ENCODE measurements around the gene FBXO31. TPM values are rescaled to one million over a fixed set of nuclear protein-coding genes. Genes with fewer than 3 reads are reported as not detected.

Gene FBXO31
- total RNA-seq, 2 donors from 2014 or later, result 39.5 to 65.8 TPM

- H3K4me3 ChIP-seq, result no peak overlapping the region
- no peak overlapping the region for H3K27ac ChIP-seq
- no peaks in the 10 kb centered on the region for H3K4me1 ChIP-seq (replicated peaks)
- peaks cover 0 to 11% of the 10 kb centered on the region in 2 donors for H3K36me3 ChIP-seq
- no peaks in the 10 kb centered on the region for H3K9me3 ChIP-seq
- DNase-seq (ENCODE audit: low spot score), result no peak
- no peak for TF ChIP-seq POLR2A (IDR thresholded peaks at IDR 0.05)
- no peak for TF ChIP-seq POLR2AphosphoS5 (IDR thresholded peaks at IDR 0.05)
- TF ChIP-seq CTCF (IDR thresholded peaks at IDR 0.05), result no peak
- no peaks in the 10 kb centered on the region for H3K27me3 ChIP-seq (replicated peaks; ENCODE audit: insufficient read depth)
- intact Hi-C loops (cut with DNase I), result no loop called here
- 97% methylated on average over 16 of the region's 16 CpGs for WGBS
Measured at GRCh38 chr16:87360862-87361610, 22.5 kb downstream of the FBXO31 start.

GRCh38 chr16:87359121-87359520 is 24.5 kb downstream of the FBXO31 start:
- no peak overlapping the region for H3K27ac ChIP-seq
- no peak overlapping the region for H3K4me3 ChIP-seq
- peaks cover 0 to 11% of the 10 kb centered on the region in 2 donors for H3K36me3 ChIP-seq
- 92% methylated on average over 7 of the region's 7 CpGs for WGBS
- intact Hi-C loops (cut with DNase I), result no loop called here
- no peak for DNase-seq (ENCODE audit: low spot score)
- no peaks in the 10 kb centered on the region for H3K9me3 ChIP-seq
- TF ChIP-seq CTCF (IDR thresholded peaks at IDR 0.05), result no peak
- no peak for TF ChIP-seq POLR2A (IDR thresholded peaks at IDR 0.05)
- no peak for TF ChIP-seq POLR2AphosphoS5 (IDR thresholded peaks at IDR 0.05)
- no peaks in the 10 kb centered on the region for H3K27me3 ChIP-seq (replicated peaks; ENCODE audit: insufficient read depth)
- no peaks in the 10 kb centered on the region for H3K4me1 ChIP-seq (replicated peaks)

- 84% methylated on average over 9 of the region's 9 CpGs for WGBS
- H3K4me1 ChIP-seq (replicated peaks), result no peaks in the 10 kb centered on the region
- TF ChIP-seq CTCF (IDR thresholded peaks at IDR 0.05), result no peak
- TF ChIP-seq POLR2A (IDR thresholded peaks at IDR 0.05), result no peak
- TF ChIP-seq POLR2AphosphoS5 (IDR thresholded peaks at IDR 0.05), result no peak
- no peak overlapping the region for H3K4me3 ChIP-seq
- no peak for DNase-seq (ENCODE audit: low spot score)
- H3K36me3 ChIP-seq, result peaks cover 0 to 12% of the 10 kb centered on the region in 2 donors
- H3K27ac ChIP-seq, result no peak overlapping the region
- no peaks in the 10 kb centered on the region for H3K27me3 ChIP-seq (replicated peaks; ENCODE audit: insufficient read depth)
- intact Hi-C loops (cut with DNase I), result no loop called here
- no peaks in the 10 kb centered on the region for H3K9me3 ChIP-seq
Measured at GRCh38 chr16:87358696-87359095, 24.9 kb downstream of the FBXO31 start.

- TF ChIP-seq POLR2AphosphoS5 (IDR thresholded peaks at IDR 0.05) (no peak), POLR2A (IDR thresholded peaks at IDR 0.05) (no peak), CTCF (IDR thresholded peaks at IDR 0.05) (no peak)
- no peak overlapping the region for H3K27ac ChIP-seq
- no peak for DNase-seq (ENCODE audit: low spot score)
- H3K4me3 ChIP-seq, result no peak overlapping the region
- intact Hi-C loops (cut with DNase I), result no loop called here
- no peaks in the 10 kb centered on the region for H3K27me3 ChIP-seq (replicated peaks; ENCODE audit: insufficient read depth)
- 85% methylated on average over 17 of the region's 17 CpGs for WGBS
- peaks cover 0 to 15% of the 10 kb centered on the region in 2 donors for H3K36me3 ChIP-seq
- no peaks in the 10 kb centered on the region for H3K4me1 ChIP-seq (replicated peaks)
- no peaks in the 10 kb centered on the region for H3K9me3 ChIP-seq
Measured at GRCh38 chr16:87358250-87358649, 25.3 kb downstream of the FBXO31 start.

GRCh38 chr16:87356491-87356853 is 27.1 kb downstream of the FBXO31 start:
- Histone ChIP-seq H3K4me1 (replicated peaks) (no peaks in the 10 kb centered on the region), H3K36me3 (peaks cover 0 to 15% of the 10 kb centered on the region in 2 donors), H3K27me3 (replicated peaks; ENCODE audit: insufficient read depth) (no peaks in the 10 kb centered on the region), H3K27ac (no peak overlapping the region), H3K9me3 (no peaks in the 10 kb centered on the region), H3K4me3 (no peak overlapping the region)
- WGBS, result 91% methylated on average over 8 of the region's 8 CpGs
- intact Hi-C loops (cut with DNase I), result no loop called here
- DNase-seq (ENCODE audit: low spot score), result no peak
- no peak for TF ChIP-seq POLR2AphosphoS5 (IDR thresholded peaks at IDR 0.05)
- TF ChIP-seq CTCF (IDR thresholded peaks at IDR 0.05), result no peak
- no peak for TF ChIP-seq POLR2A (IDR thresholded peaks at IDR 0.05)
